ENCODE results near the gene BANF2.

DNA sequence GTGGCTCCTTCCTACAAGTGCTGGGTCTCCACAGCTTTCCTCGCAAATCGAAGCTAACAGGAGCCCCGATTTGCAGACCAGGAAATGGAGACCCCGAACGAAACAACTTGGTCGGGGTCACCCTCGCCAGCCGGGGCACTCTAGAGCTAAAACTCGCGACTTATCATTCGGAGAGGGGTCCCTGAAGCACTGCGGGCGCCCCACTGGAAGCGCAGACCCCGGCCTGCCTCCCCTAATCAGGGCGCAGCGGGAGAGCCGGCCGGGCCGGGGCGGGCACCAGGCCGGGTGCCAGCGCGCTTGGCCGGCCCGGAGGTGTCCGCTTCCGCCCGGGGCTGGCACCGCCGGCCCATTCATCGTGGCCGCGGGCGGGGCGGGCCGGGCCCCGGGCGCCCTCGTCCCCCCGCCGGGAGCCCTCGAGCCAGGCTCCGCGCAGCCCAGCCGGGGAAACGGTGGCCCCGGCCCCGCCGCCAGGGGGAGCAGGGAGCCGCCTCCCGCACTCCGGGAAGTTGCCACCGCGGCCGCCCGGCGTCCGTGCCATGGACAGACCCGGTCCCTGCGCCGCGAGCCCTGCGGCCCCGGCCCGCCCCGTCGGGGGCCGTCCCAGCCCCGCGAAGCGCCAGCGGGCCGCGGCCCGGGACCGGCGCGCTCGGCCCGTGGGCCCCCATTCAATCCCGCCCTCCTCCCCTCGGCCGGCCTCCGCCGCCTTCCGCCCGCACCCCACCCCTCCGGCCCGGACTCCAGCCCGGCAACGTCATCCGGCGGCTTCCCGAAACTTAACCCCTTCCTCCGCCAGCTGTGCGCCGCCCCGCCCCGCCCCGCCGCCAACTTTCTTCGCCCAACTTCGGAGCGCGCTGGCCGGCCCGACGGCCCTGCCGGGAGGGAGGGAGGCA, 18.7 kb upstream of the BANF2 start:
- TF ChIP-seq, protein P1, sequence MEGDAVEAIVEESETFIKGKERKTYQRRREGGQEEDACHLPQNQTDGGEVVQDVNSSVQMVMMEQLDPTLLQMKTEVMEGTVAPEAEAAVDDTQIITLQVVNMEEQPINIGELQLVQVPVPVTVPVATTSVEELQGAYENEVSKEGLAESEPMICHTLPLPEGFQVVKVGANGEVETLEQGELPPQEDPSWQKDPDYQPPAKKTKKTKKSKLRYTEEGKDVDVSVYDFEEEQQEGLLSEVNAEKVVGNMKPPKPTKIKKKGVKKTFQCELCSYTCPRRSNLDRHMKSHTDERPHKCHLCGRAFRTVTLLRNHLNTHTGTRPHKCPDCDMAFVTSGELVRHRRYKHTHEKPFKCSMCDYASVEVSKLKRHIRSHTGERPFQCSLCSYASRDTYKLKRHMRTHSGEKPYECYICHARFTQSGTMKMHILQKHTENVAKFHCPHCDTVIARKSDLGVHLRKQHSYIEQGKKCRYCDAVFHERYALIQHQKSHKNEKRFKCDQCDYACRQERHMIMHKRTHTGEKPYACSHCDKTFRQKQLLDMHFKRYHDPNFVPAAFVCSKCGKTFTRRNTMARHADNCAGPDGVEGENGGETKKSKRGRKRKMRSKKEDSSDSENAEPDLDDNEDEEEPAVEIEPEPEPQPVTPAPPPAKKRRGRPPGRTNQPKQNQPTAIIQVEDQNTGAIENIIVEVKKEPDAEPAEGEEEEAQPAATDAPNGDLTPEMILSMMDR (IDR thresholded peaks at IDR 0.05), result peak; percentile 87
- no peak for TF ChIP-seq ZFX (IDR thresholded peaks at IDR 0.05; ENCODE audit: borderline replicate concordance)

Measured in 22Rv1 (cell line).